HG03095 (cell line): Measurements from ENCODE around the gene DDIT3.

Source experiments
- ATAC-seq: cut with Tn5 transposase; IDR thresholded peaks from one replicate; pipeline ENCODE4 v1.9.1; 2021; ENCODE audit warnings: moderate library complexity; ENCODE audit not compliant: unreplicated experiment

Gene DDIT3

DNA sequence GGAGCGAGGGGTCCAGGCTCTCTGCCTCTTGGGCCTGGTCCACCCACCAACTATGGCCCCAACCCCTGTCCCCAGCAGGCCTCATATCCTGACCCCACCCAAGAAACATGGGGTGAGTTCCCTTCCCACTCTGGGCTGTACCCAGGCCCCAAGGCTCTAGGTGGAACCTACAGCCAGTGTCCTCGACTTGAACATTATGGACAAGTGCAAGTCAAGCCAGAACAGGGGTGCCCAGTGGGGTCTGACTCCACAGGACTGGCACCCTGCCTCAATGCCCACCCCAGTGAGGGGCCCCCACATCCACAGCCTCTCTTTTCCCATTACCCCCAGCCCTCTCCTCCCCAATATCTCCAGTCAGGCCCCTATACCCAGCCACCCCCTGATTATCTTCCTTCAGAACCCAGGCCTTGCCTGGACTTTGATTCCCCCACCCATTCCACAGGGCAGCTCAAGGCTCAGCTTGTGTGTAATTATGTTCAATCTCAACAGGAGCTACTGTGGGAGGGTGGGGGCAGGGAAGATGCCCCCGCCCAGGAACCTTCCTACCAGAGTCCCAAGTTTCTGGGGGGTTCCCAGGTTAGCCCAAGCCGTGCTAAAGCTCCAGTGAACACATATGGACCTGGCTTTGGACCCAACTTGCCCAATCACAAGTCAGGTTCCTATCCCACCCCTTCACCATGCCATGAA, 49.2 kb downstream of the DDIT3 start:
- no peak for ATAC-seq

DNA sequence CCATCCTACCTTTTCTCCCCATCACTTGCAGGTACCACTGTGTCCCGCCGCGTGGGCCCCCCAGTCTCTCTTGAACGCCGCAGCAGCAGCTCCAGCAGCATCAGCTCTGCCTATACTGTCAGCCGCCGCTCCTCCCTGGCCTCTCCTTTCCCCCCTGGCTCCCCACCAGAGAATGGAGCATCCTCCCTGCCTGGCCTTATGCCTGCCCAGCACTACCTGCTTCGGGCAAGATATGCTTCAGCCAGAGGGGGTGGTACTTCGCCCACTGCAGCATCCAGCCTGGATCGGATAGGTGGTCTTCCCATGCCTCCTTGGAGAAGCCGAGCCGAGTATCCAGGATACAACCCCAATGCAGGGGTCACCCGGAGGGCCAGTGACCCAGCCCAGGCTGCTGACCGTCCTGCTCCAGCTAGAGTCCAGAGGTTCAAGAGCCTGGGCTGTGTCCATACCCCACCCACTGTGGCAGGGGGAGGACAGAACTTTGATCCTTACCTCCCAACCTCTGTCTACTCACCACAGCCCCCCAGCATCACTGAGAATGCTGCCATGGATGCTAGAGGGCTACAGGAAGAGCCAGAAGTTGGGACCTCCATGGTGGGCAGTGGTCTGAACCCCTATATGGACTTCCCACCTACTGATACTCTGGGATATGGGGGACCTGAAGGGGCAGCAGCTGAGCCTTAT, 49.9 kb downstream of the DDIT3 start:
- ATAC-seq, result no peak

DNA sequence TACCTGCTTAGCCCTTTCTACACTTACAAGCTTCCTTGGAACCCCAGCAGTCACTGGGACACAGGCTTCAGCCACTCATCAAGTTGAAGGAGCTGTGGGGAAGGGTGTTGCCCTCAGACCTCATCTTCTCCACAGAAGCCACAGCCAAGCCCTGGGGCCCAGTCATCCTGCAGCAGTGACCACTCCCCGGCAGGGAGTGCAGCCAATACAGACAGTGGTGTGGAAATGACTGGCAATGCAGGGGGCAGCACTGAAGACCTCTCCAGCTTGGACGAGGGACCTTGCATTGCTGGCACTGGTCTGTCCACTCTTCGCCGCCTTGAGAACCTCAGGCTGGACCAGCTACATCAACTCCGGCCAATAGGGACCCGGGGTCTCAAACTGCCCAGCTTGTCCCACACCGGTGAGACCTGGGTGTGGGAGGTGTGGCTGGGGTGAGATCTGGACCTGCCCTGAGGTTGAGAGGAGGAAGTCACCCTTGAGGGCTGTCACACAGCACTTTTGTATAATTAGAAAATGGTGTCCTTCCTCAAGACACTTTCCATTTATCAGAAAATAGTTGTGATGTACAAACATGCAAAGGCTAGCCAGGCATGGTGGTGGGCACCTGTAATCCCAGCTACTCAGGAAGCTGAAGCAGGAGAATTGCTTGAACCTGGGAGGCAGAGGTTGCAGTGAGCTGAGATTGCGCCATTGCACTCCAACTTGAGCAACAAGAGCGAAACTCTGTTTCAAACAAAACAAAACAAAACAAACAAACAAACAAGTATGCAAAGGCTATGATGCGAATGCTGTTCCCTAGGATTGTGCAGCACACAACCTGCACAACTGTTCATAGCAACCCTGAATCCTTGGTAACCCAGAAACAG, 50.8 kb downstream of the DDIT3 start:
- no peak for ATAC-seq

DNA sequence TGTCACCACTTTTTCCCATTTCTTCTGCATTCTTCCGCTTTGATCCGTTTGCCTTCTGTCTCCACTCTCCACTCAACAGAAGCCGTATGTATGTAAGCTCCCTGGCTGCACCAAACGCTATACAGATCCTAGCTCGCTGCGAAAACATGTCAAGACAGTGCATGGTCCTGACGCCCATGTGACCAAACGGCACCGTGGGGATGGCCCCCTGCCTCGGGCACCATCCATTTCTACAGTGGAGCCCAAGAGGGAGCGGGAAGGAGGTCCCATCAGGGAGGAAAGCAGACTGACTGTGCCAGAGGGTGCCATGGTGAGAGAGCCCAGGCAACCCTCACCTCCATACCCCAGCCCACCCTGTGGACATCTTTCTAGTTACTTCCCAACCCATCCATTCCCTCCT, 52.4 kb downstream of the DDIT3 start:
- no peak for ATAC-seq

DNA sequence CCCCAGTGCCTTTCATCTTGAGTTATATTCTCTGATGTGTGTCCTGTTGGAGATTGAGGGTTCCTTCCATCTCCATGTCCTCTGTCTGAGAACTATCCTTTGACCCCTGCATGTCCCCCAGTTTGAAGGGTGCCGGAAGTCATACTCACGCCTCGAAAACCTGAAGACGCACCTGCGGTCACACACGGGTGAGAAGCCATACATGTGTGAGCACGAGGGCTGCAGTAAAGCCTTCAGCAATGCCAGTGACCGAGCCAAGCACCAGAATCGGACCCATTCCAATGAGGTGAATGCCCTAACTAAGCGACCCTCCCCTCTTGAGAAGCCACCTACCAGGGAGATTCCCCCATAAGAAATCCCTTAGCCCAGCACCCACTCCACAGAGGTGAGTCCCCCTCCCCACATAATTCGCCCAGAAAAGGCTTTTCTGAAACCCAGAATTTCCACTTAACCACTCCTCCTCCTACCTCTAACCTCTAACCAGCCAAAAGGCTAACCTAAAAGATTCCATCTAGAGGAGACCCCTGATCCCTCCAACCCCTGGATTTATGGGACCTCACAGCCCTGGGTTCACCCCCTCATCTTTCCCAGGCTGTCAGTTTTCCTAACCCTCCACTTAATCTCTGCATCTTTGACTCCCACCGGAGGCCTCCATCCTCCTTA, 53.0 kb downstream of the DDIT3 start:
- ATAC-seq, result no peak
